ENCODE measurements around the gene HRAS. TPM values are rescaled to one million over a fixed set of nuclear protein-coding genes. Genes with fewer than 3 reads are reported as not detected.

The HRAS gene
- total and polyA plus RNA-seq, 2 of the 13 experiments (the other 11 are each of a cell fraction or from before 2014, with no cell fraction given): 32.9 to 50.0 TPM

DNA sequence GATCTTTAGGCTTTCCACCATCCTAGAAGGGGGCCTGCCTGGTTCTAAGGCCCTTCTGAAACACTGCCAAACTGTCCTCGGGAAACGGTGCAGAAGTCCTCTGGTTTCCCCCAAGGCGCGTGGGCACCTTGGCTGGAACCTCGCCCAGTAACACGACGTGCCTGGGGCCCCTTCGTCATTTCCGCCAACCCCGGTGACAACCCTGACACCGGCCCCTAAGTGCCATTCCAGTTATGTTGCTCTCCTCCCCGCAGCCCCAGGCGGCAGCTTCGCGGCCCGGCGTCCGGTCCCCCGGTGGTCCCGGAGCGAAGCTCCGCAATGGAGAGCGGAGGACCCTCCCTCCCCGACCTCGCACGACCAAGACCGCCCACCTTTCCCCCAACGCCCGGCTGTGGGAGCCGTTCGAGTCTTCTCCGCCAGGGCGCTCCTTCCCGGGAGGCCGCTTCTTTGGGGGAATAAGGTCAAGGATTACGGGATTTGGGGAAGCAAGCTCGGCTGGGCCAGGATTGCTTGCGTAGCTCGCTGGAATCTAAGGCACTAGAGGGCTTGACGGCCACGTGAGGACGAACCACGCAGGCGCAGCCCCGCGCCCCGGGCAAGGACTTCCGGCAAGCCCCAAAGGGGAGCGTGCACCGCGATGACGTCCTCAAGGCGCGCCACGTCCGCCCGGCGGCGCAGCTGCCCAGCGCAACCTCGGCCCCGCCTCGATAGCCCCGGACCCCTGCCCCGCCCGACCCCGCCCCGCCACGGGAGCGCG is 29.0 kb downstream of the HRAS start (continued):
- TF ChIP-seq REXO4 (CRISPR knock-in tag; IDR thresholded peaks at IDR 0.05; ENCODE audit: borderline replicate concordance) (no peak), ELF3 (CRISPR knock-in tag; IDR thresholded peaks at IDR 0.05) (peak; percentile 14; the same call in 1 of the 2 replicates), ZNF275 (CRISPR knock-in tag; IDR thresholded peaks at IDR 0.05; ENCODE audit: borderline replicate concordance) (peak; percentile 40), ZNF510 (CRISPR knock-in tag; IDR thresholded peaks at IDR 0.05; ENCODE audit: low read depth) (0 out of 2 replicates have a peak, but pooled peaks have one; percentile 46), NCOA2 (CRISPR knock-in tag; IDR thresholded peaks at IDR 0.05) (no peak; the same call in 1 of the 2 replicates), WIZ (CRISPR knock-in tag; IDR thresholded peaks at IDR 0.05) (peak; percentile 18; the same call in 1 of the 2 replicates), RELA (CRISPR knock-in tag; IDR thresholded peaks at IDR 0.05) (no peak), ADNP (CRISPR knock-in tag; IDR thresholded peaks at IDR 0.05) (no peak), NRL (CRISPR knock-in tag; IDR thresholded peaks at IDR 0.05; ENCODE audit: borderline replicate concordance) (peak; percentile 16; the same call in 1 of the 2 replicates), MED8 (CRISPR knock-in tag; IDR thresholded peaks at IDR 0.05; ENCODE audit: insufficient replicate concordance) (peak; percentile 31), ZBTB7B (CRISPR knock-in tag; IDR thresholded peaks at IDR 0.05) (peak; percentile 66; the same call in 1 of the 2 replicates), ZC3H13 (CRISPR knock-in tag; IDR thresholded peaks at IDR 0.05) (no peak)
- TF ChIP-seq, protein P1, sequence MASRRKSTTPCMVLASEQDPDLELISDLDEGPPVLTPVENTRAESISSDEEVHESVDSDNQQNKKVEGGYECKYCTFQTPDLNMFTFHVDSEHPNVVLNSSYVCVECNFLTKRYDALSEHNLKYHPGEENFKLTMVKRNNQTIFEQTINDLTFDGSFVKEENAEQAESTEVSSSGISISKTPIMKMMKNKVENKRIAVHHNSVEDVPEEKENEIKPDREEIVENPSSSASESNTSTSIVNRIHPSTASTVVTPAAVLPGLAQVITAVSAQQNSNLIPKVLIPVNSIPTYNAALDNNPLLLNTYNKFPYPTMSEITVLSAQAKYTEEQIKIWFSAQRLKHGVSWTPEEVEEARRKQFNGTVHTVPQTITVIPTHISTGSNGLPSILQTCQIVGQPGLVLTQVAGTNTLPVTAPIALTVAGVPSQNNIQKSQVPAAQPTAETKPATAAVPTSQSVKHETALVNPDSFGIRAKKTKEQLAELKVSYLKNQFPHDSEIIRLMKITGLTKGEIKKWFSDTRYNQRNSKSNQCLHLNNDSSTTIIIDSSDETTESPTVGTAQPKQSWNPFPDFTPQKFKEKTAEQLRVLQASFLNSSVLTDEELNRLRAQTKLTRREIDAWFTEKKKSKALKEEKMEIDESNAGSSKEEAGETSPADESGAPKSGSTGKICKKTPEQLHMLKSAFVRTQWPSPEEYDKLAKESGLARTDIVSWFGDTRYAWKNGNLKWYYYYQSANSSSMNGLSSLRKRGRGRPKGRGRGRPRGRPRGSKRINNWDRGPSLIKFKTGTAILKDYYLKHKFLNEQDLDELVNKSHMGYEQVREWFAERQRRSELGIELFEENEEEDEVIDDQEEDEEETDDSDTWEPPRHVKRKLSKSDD (CRISPR knock-in tag; IDR thresholded peaks at IDR 0.05; ENCODE audit: low read depth): peak; percentile 61; the same call in 1 of the 2 replicates
- TF ChIP-seq, protein P2, sequence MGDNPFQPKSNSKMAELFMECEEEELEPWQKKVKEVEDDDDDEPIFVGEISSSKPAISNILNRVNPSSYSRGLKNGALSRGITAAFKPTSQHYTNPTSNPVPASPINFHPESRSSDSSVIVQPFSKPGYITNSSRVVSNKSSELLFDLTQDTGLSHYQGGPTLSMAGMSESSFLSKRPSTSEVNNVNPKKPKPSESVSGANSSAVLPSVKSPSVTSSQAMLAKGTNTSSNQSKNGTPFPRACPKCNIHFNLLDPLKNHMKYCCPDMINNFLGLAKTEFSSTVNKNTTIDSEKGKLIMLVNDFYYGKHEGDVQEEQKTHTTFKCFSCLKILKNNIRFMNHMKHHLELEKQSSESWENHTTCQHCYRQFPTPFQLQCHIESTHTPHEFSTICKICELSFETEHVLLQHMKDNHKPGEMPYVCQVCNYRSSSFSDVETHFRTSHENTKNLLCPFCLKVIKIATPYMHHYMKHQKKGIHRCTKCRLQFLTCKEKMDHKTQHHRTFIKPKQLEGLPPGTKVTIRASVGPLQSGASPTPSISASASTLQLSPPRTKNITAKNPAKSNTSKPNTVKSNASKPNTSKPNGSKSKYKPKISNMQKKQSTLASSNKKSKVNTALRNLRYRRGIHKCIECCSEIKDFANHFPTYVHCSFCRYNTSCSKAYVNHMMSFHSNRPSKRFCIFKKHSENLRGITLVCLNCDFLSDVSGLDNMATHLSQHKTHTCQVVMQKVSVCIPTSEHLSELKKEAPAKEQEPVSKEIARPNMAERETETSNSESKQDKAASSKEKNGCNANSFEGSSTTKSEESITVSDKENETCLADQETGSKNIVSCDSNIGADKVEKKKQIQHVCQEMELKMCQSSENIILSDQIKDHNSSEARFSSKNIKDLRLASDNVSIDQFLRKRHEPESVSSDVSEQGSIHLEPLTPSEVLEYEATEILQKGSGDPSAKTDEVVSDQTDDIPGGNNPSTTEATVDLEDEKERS (CRISPR knock-in tag; IDR thresholded peaks at IDR 0.05): no peak
